H1 (cell line): ENCODE measurements around the gene ITGAV. TPM values are rescaled to one million over a fixed set of nuclear protein-coding genes. Genes with fewer than 3 reads are reported as not detected.

Experiments used
- CTCF ChIA-PET: fragments of 300-600 bp; sonication (Branson Sonifier 250); formaldehyde crosslinking; loops from one replicate; lab custom pipeline; 2021; ENCODE audit not compliant: partially characterized antibody; lab: Charles Lee
- POLR2A ChIA-PET: fragments of 300-600 bp; sonication (Branson Sonifier 250); formaldehyde crosslinking; loops from one replicate; lab custom pipeline; 2021; ENCODE audit warnings: inconsistent platforms; ENCODE audit not compliant: partially characterized antibody; lab: Charles Lee
- DNase-seq, 2 experiments: peaks; one replicate each; pipeline versions ENCODE4 v3.0.0 to v3.0.0-alpha.2; 2010 to 2022; ENCODE audit warnings: low spot score in 2 of 2, low read depth in 1 of 2, mixed read lengths in 1 of 2
- FAIRE-seq: peaks from 2 replicates; lab custom pipeline; 2011; peaks lifted over from hg19 to GRCh38; lab: Jason Lieb, UNC
- H2AFZ ChIP-seq: 2 replicates; pipeline ENCODE4 v1.8.1; 2012; ENCODE audit warnings: low read length, inconsistent platforms
- H2AK5ac ChIP-seq: 2 replicates; pipeline ENCODE4 v1.6.1; 2013; ENCODE audit warnings: low read depth, low read length
- H2BK120ac ChIP-seq: replicated peaks from 2 replicates; pipeline ENCODE3; 2013; ENCODE audit warnings: low read depth, low read length, inconsistent platforms
- H2BK12ac ChIP-seq: 2 replicates; pipeline ENCODE4 v1.6.1; 2013; ENCODE audit warnings: low read depth, low read length
- H2BK15ac ChIP-seq: 2 replicates; pipeline ENCODE4 v1.6.1; 2013; ENCODE audit warnings: low read length
- H2BK20ac ChIP-seq: 2 replicates; pipeline ENCODE4 v1.6.1; 2013; ENCODE audit warnings: low read length
- H2BK5ac ChIP-seq: 2 replicates; pipeline ENCODE4 v1.6.1; 2013; ENCODE audit warnings: low read depth, low read length
- H3K14ac ChIP-seq: 2 replicates; pipeline ENCODE4 v1.6.1; 2013; ENCODE audit warnings: inconsistent platforms; ENCODE audit not compliant: insufficient read length
- H3K18ac ChIP-seq: 2 replicates; pipeline ENCODE4 v1.6.1; 2013; ENCODE audit warnings: low read length; ENCODE audit errors: extremely low read depth
- H3K23ac ChIP-seq: 2 replicates; pipeline ENCODE4 v1.6.1; 2013; ENCODE audit warnings: inconsistent platforms; ENCODE audit not compliant: insufficient read length
- H3K23me2 ChIP-seq: 2 replicates; pipeline ENCODE4 v1.6.1; 2013; ENCODE audit warnings: low read depth, low read length
- H3K27ac ChIP-seq: 2 replicates; pipeline ENCODE4 v1.6.1; 2011; ENCODE audit warnings: low read depth, low read length, inconsistent platforms
- H3K27me3 ChIP-seq, 4 experiments: replicated peaks in 1 of 4; 1 replicate in 1 of 4; 2 replicates in 3 of 4; pipeline versions ENCODE4 v1.6.1 to v1.8.1; 2011 to 2013; ENCODE audit warnings: low read length in 3 of 4, mild to moderate bottlenecking in 3 of 4, inconsistent platforms in 2 of 4, mixed read lengths in 2 of 4, moderate library complexity in 1 of 4; ENCODE audit not compliant: control insufficient read depth in 3 of 4, insufficient read depth in 3 of 4; ENCODE audit errors: extremely low read depth in 1 of 4
- H3K36me3 ChIP-seq, 4 experiments: 2 replicates each; pipeline versions ENCODE4 v1.6.1 to v1.8.1; 2011 to 2013; ENCODE audit warnings: mild to moderate bottlenecking in 4 of 4, low read length in 3 of 4, moderate library complexity in 2 of 4, control low read depth in 1 of 4, inconsistent platforms in 1 of 4; ENCODE audit not compliant: insufficient read depth in 4 of 4, control insufficient read depth in 2 of 4
- H3K4ac ChIP-seq: replicated peaks from 2 replicates; pipeline ENCODE3; 2013; ENCODE audit warnings: low read length, low read depth, mixed read lengths, inconsistent platforms; ENCODE audit not compliant: insufficient read length
- H3K4me1 ChIP-seq, 4 experiments: replicated peaks in 1 of 4; 1 replicate in 1 of 4; 2 replicates in 3 of 4; pipeline versions ENCODE4 v1.6.1 to v1.8.1; 2011 to 2013; ENCODE audit warnings: low read length in 3 of 4, inconsistent platforms in 2 of 4, mixed read lengths in 1 of 4; ENCODE audit not compliant: insufficient read depth in 4 of 4, control insufficient read depth in 3 of 4
- H3K4me2 ChIP-seq, 2 experiments: 2 replicates each; pipeline versions ENCODE4 v1.6.1 to v1.8.1; 2011 to 2013; ENCODE audit warnings: low read depth in 2 of 2, low read length in 2 of 2, control low read depth in 1 of 2, inconsistent platforms in 1 of 2, mild to moderate bottlenecking in 1 of 2; ENCODE audit not compliant: insufficient read depth in 1 of 2
- H3K4me3 ChIP-seq, 4 experiments: fragments of 200-600, 300-600 bp in 1 of 4; sonication (generic), shearing (Covaris generic), sonication (Bioruptor Twin) in 1 of 4; 2 replicates each; pipeline versions ENCODE4 v1.5.1 to v1.8.1; 2011 to 2016; ENCODE audit warnings: low read length in 4 of 4, low read depth in 3 of 4, control low read depth in 2 of 4, inconsistent platforms in 2 of 4, mild to moderate bottlenecking in 2 of 4, mixed read lengths in 1 of 4, moderate library complexity in 1 of 4; ENCODE audit not compliant: insufficient read depth in 2 of 4; ENCODE audit errors: extremely low read depth in 1 of 4
- H3K56ac ChIP-seq: replicated peaks from 2 replicates; pipeline ENCODE3; 2013; ENCODE audit warnings: low read depth, mild to moderate bottlenecking, mixed read lengths, low read length, inconsistent platforms; ENCODE audit not compliant: insufficient read length
- H3K79me1 ChIP-seq: 2 replicates; pipeline ENCODE4 v1.6.1; 2013; ENCODE audit warnings: low read depth, low read length, control low read depth
- H3K79me2 ChIP-seq, 2 experiments: 2 replicates each; pipeline versions ENCODE4 v1.6.1 to v1.8.1; 2012 to 2013; ENCODE audit warnings: low read length in 2 of 2, mild to moderate bottlenecking in 2 of 2, inconsistent platforms in 1 of 2; ENCODE audit not compliant: insufficient read depth in 2 of 2, control insufficient read depth in 1 of 2
- H3K9ac ChIP-seq, 4 experiments: replicated peaks in 1 of 4; 1 replicate in 1 of 4; 2 replicates in 3 of 4; pipeline versions ENCODE4 v1.6.1 to v1.8.1; 2011 to 2013; ENCODE audit warnings: low read depth in 3 of 4, low read length in 3 of 4, control low read depth in 2 of 4, mild to moderate bottlenecking in 2 of 4, moderate library complexity in 2 of 4, inconsistent platforms in 1 of 4; ENCODE audit errors: extremely low read depth in 1 of 4
- H3K9me3 ChIP-seq, 2 experiments: 2 replicates each; pipeline versions ENCODE4 v1.6.1 to v1.8.1; 2012 to 2013; ENCODE audit warnings: mild to moderate bottlenecking in 2 of 2, moderate library complexity in 2 of 2, control low read depth in 1 of 2, inconsistent platforms in 1 of 2, low read depth in 1 of 2, low read length in 1 of 2, mixed read lengths in 1 of 2; ENCODE audit not compliant: insufficient read depth in 2 of 2
- H4K20me1 ChIP-seq, 2 experiments: replicated peaks in 1 of 2; 2 replicates each; pipeline versions ENCODE3 to v1.8.1; 2011 to 2013; ENCODE audit warnings: inconsistent platforms in 2 of 2, low read length in 2 of 2, mild to moderate bottlenecking in 1 of 2; ENCODE audit not compliant: insufficient read depth in 2 of 2, control insufficient read depth in 1 of 2
- H4K5ac ChIP-seq: 2 replicates; pipeline ENCODE4 v1.6.1; 2013; ENCODE audit warnings: low read length, low read depth, mixed read lengths, inconsistent platforms; ENCODE audit not compliant: insufficient read length
- H4K8ac ChIP-seq: 2 replicates; pipeline ENCODE4 v1.8.0; 2013; ENCODE audit warnings: mild to moderate bottlenecking, moderate library complexity, low read length, inconsistent platforms; ENCODE audit not compliant: insufficient read depth; ENCODE audit errors: extremely low read depth
- H4K91ac ChIP-seq: replicated peaks from 2 replicates; pipeline ENCODE3; 2013; ENCODE audit warnings: low read length, mixed read lengths, inconsistent platforms; ENCODE audit not compliant: insufficient read length
- CBX8 ChIP-seq: fragments of 300-800, 300-1000 bp; sonication (generic); IDR thresholded peaks from 2 replicates; pipeline ENCODE4 v1.7.1; 2016; ENCODE audit warnings: low read depth, low read length, borderline replicate concordance
- CREB1 ChIP-seq: IDR thresholded peaks from 2 replicates; pipeline ENCODE4 v1.6.1; 2012; ENCODE audit warnings: inconsistent platforms
- CTBP2 ChIP-seq: IDR thresholded peaks from 2 replicates; pipeline ENCODE4 v1.7.0; 2011; ENCODE audit warnings: borderline replicate concordance, mild to moderate bottlenecking, moderate library complexity, mixed read lengths, low read length; ENCODE audit not compliant: insufficient read depth, insufficient read length
- JUN ChIP-seq: IDR thresholded peaks from 2 replicates; pipeline ENCODE4 v1.6.1; 2011; ENCODE audit warnings: low read depth, mild to moderate bottlenecking, improper control_type of control experiment, low read length
- JUND ChIP-seq: IDR thresholded peaks from 2 replicates; pipeline ENCODE4 v1.6.1; 2011; ENCODE audit warnings: mild to moderate bottlenecking, improper control_type of control experiment, low read length
- MAFK ChIP-seq: IDR thresholded peaks from 2 replicates; pipeline ENCODE4 v1.6.1; 2012; ENCODE audit warnings: low read depth, mild to moderate bottlenecking, improper control_type of control experiment, low read length
- POLR2AphosphoS5 ChIP-seq: IDR thresholded peaks from 2 replicates; pipeline ENCODE4 v1.6.1; 2011; ENCODE audit warnings: low read depth, low read length
- POU5F1 ChIP-seq: IDR thresholded peaks from 2 replicates; pipeline ENCODE4 v1.6.1; 2011; ENCODE audit warnings: low read depth, mild to moderate bottlenecking, low read length, moderate library complexity
- RFX5 ChIP-seq: IDR thresholded peaks from 2 replicates; pipeline ENCODE4 v1.6.1; 2011; ENCODE audit warnings: low read depth, low read length, improper control_type of control experiment, borderline replicate concordance
- RNF2 ChIP-seq: fragments of 200-900, 300-1000 bp; sonication (generic); IDR thresholded peaks from 2 replicates; pipeline ENCODE4 v1.7.1; 2016; ENCODE audit warnings: borderline replicate concordance, low read depth, mild to moderate bottlenecking, antibody characterized with exemption, low read length; ENCODE audit not compliant: poor library complexity, severe bottlenecking; ENCODE audit errors: missing control alignments
- SP4 ChIP-seq: IDR thresholded peaks from 2 replicates; pipeline ENCODE4 v1.6.1; 2012; ENCODE audit warnings: low read length, inconsistent platforms
- SUZ12 ChIP-seq: fragments of 200-600 bp; sonication (generic); IDR thresholded peaks from 2 replicates; pipeline ENCODE4 v1.6.1; 2012; ENCODE audit warnings: mild to moderate bottlenecking, inconsistent platforms, low read length, moderate library complexity, mixed read lengths
- TAF1 ChIP-seq: IDR thresholded peaks from 2 replicates; pipeline ENCODE4 v1.6.1; 2011; ENCODE audit warnings: mild to moderate bottlenecking, low read depth, low read length
- TAF7 ChIP-seq: optimal IDR thresholded peaks from 2 replicates; pipeline ENCODE3; 2011; ENCODE audit warnings: low read depth, mild to moderate bottlenecking, inconsistent platforms, low read length, moderate library complexity, borderline replicate concordance
- WGBS, 2 experiments: shearing (Covaris generic) in 1 of 2; methylation state at CpG; one replicate each; pipeline versions ENCODE4 v1.1.6 to v1.1.7; 2013 to 2015; ENCODE audit warnings: low lambda C conversion rate in 2 of 2, mixed read lengths in 2 of 2, inconsistent platforms in 1 of 2, low coverage in 1 of 2, missing lambda C conversion rate in 1 of 2; ENCODE audit not compliant: insufficient replicate concordance in 2 of 2, insufficient coverage in 1 of 2, insufficient read length in 1 of 2; ENCODE audit errors: extremely low coverage in 1 of 2, missing lambda C conversion rate in 1 of 2; 5-methylcytosine and 5-hydroxymethylcytosine counted together
- polyA plus RNA-seq, 7 experiments: library from polyadenylated mRNA; depleted of rRNA in 3 of 7; stranded (reverse) in 5 of 7; unstranded in 2 of 7; fragments of >200 nt in 5 of 7; fragments of 200-250 nt in 2 of 7; gene quantifications; 1 replicate in 5 of 7; 2 replicates in 1 of 7; 4 replicates in 1 of 7; pipeline versions ENCODE4 v1.2.1 to v1.2.3, GENCODE V29; 2011 to 2013; ENCODE audit warnings: missing spikeins in 2 of 7, mixed read lengths in 2 of 7
- total RNA-seq: library from RNA; stranded (reverse); fragmentation: NEBNext Ultra II Directional; extraction: Animal tissue kit (Norgen Biotek cat#: 25700); gene quantifications from 2 replicates; pipeline ENCODE4 v1.2.1, GENCODE V29; 2021

The ITGAV gene
- total and polyA plus RNA-seq, 2 of the 8 experiments (the other 6 are each of a cell fraction or from before 2014, with no cell fraction given), result 11.7 to 42.4 TPM

GRCh38 chr2:186560254-186560653 lies 29.6 kb upstream of the ITGAV start:
- no peak for TF ChIP-seq TAF7
- TF ChIP-seq POU5F1, result no peak
- TF ChIP-seq SUZ12, result no peak
- no peak for TF ChIP-seq TAF1
- TF ChIP-seq RNF2, result no peak
- TF ChIP-seq RFX5, result no peak
- no peak for TF ChIP-seq MAFK
- TF ChIP-seq CREB1, result no peak
- TF ChIP-seq CTBP2, result no peak
- no peak for TF ChIP-seq SP4
- TF ChIP-seq POLR2AphosphoS5, result no peak
- no peak for TF ChIP-seq JUN
- TF ChIP-seq JUND, result no peak
- TF ChIP-seq CBX8, result no peak
- Histone ChIP-seq H3K36me3 (no peaks in the 10 kb centered on the region), H3K56ac (no peak overlapping the region), H3K79me2 (no peaks in the 10 kb centered on the region), H3K4ac (no peak overlapping the region), H3K14ac (no peak overlapping the region), H4K91ac (no peak overlapping the region), H4K5ac (no peak overlapping the region), H3K23ac (no peak overlapping the region), H2BK12ac (no peak overlapping the region), H3K9me3 (no peaks in the 10 kb centered on the region), H2BK5ac (no peak overlapping the region), H3K27ac (no peak overlapping the region), H2AFZ (no peak overlapping the region), H2BK120ac (no peak overlapping the region), H3K4me2 (no peak overlapping the region), H3K23me2 (no peaks in the 10 kb centered on the region; the same call in 1 of the 2 replicates), H4K8ac (no peak overlapping the region), H4K20me1 (no peaks in the 10 kb centered on the region), H2BK20ac (no peak overlapping the region), H3K79me1 (no peaks in the 10 kb centered on the region), H3K27me3 (no peaks in the 10 kb centered on the region), H2BK15ac (no peak overlapping the region), H2AK5ac (no peak overlapping the region), H3K4me3 (no peak overlapping the region), H3K9ac (no peak overlapping the region), H3K18ac (no peak overlapping the region), H3K4me1 (no peaks in the 10 kb centered on the region)
- WGBS, 2 experiments, result 56% methylated on average over 3 of the region's 3 CpGs; no CpG with 5 or more reads in 1 of the 2 experiments
- no peak for DNase-seq
- ChIA-PET POLR2A (no interaction called here), CTCF (no interaction called here)
- FAIRE-seq, result no peak
